WTC11 (cell line): ENCODE data around the gene COL25A1. TPM values are rescaled to one million over a fixed set of nuclear protein-coding genes. Genes with fewer than 3 reads are reported as not detected.

Source experiments
- ATAC-seq: fragments of 200-7000 bp; cut with Tn5 transposase; 2 replicates; pipeline ENCODE4 v1.10.0; 2021; ENCODE audit warnings: mild to moderate bottlenecking, moderate library complexity
- CTCF ChIA-PET: fragments of 300-600 bp; sonication (Branson Sonifier 250); formaldehyde crosslinking; loops from one replicate; lab custom pipeline; 2021; ENCODE audit warnings: antibody characterized with exemption; lab: Charles Lee
- POLR2A ChIA-PET: fragments of 350-600 bp; sonication (Branson Sonifier 250); formaldehyde crosslinking; loops from one replicate; lab custom pipeline; 2021; ENCODE audit warnings: antibody characterized with exemption; lab: Charles Lee
- DNase-seq: peaks from one replicate; pipeline ENCODE4 v3.0.0; 2021; ENCODE audit warnings: low spot score
- H3K27ac Mint-ChIP-seq: 2 replicates; pipeline ENCODE4 v1.8.0; 2021; ENCODE audit warnings: mixed read lengths
- H3K27me3 Mint-ChIP-seq: 2 replicates; pipeline ENCODE4 v1.8.0; 2021; ENCODE audit warnings: low read depth, mild to moderate bottlenecking, moderate library complexity, mixed read lengths
- H3K36me3 Mint-ChIP-seq: 2 replicates; pipeline ENCODE4 v1.8.0; 2021; ENCODE audit warnings: mixed read lengths
- H3K4me1 Mint-ChIP-seq: 2 replicates; pipeline ENCODE4 v1.8.0; 2022; ENCODE audit warnings: mixed read lengths
- H3K4me3 Mint-ChIP-seq: 2 replicates; pipeline ENCODE4 v1.8.0; 2021; ENCODE audit warnings: mild to moderate bottlenecking, moderate library complexity, mixed read lengths
- H3K9me3 Mint-ChIP-seq: 2 replicates; pipeline ENCODE4 v1.8.0; 2021; ENCODE audit warnings: mixed read lengths
- CREB1 ChIP-seq: sonication (generic); formaldehyde crosslinking; IDR thresholded peaks from 2 replicates; pipeline ENCODE4 v1.8.0; 2023; ENCODE audit warnings: mild to moderate bottlenecking, missing genetic modification reagents
- CREM ChIP-seq: sonication (generic); formaldehyde crosslinking; IDR thresholded peaks from 2 replicates; pipeline ENCODE4 v1.8.1; 2022; ENCODE audit warnings: mild to moderate bottlenecking, missing genetic modification reagents, moderate library complexity
- GABPB1 ChIP-seq: sonication (generic); formaldehyde crosslinking; IDR thresholded peaks from 2 replicates; pipeline ENCODE4 v1.8.1; 2023; ENCODE audit warnings: mild to moderate bottlenecking, missing genetic modification reagents
- IRF2 ChIP-seq: sonication (generic); formaldehyde crosslinking; IDR thresholded peaks from 2 replicates; pipeline ENCODE4 v1.8.0; 2022; ENCODE audit warnings: low read depth, missing genetic modification reagents, borderline replicate concordance
- JUN ChIP-seq: sonication (generic); formaldehyde crosslinking; IDR thresholded peaks from 2 replicates; pipeline ENCODE4 v1.8.0; 2023; ENCODE audit warnings: mild to moderate bottlenecking, missing genetic modification reagents
- KAT7 ChIP-seq: sonication (generic); formaldehyde crosslinking; IDR thresholded peaks from 2 replicates; pipeline ENCODE4 v1.8.1; 2023; ENCODE audit warnings: missing genetic modification reagents, mild to moderate bottlenecking, borderline replicate concordance
- MYBL2 ChIP-seq: sonication (generic); formaldehyde crosslinking; IDR thresholded peaks from 2 replicates; pipeline ENCODE4 v1.8.1; 2023; ENCODE audit warnings: mild to moderate bottlenecking, moderate library complexity, missing genetic modification reagents
- NFYB ChIP-seq: sonication (generic); formaldehyde crosslinking; conservative IDR thresholded peaks from 2 replicates; pipeline ENCODE4 v1.8.0; 2022; ENCODE audit warnings: low read depth, missing genetic modification reagents
- RORB ChIP-seq: fragments of 250-450 bp; sonication (Bioruptor Pico); IDR thresholded peaks from 2 replicates; pipeline ENCODE4 v1.9.0; 2021; ENCODE audit warnings: mild to moderate bottlenecking
- SP1 ChIP-seq: sonication (generic); formaldehyde crosslinking; conservative IDR thresholded peaks from 2 replicates; pipeline ENCODE4 v1.8.1; 2022; ENCODE audit warnings: missing genetic modification reagents
- TCF7 ChIP-seq: sonication (generic); formaldehyde crosslinking; IDR thresholded peaks from 2 replicates; pipeline ENCODE4 v1.8.0; 2022; ENCODE audit warnings: mild to moderate bottlenecking, low read depth, missing genetic modification reagents, moderate library complexity
- USF1 ChIP-seq: sonication (generic); formaldehyde crosslinking; IDR thresholded peaks from 2 replicates; pipeline ENCODE4 v1.8.0; 2022; ENCODE audit warnings: mild to moderate bottlenecking, missing genetic modification reagents
- ZNF121 ChIP-seq: sonication (generic); formaldehyde crosslinking; IDR thresholded peaks from 2 replicates; pipeline ENCODE4 v1.8.0; 2023; ENCODE audit warnings: missing genetic modification reagents
- ZNF263 ChIP-seq: sonication (generic); formaldehyde crosslinking; IDR thresholded peaks from 2 replicates; pipeline ENCODE4 v1.8.1; 2022; ENCODE audit warnings: low read depth, mild to moderate bottlenecking, moderate library complexity, missing genetic modification reagents
- total RNA-seq: library from RNA; stranded (reverse); gene quantifications from 3 replicates; pipeline ENCODE4 v1.2.3, GENCODE V29; 2021
- TF ChIP-seq, protein P1 (sequence below): fragments of 250-450 bp; sonication (Bioruptor Pico); conservative IDR thresholded peaks from 2 replicates; pipeline ENCODE4 v1.9.0; 2021; ENCODE audit warnings: mild to moderate bottlenecking
- TF ChIP-seq, protein P2 (sequence below): fragments of 250-450 bp; sonication (Bioruptor Pico); IDR thresholded peaks from 2 replicates; pipeline ENCODE4 v1.9.0; 2021; ENCODE audit warnings: moderate library complexity, mild to moderate bottlenecking, inconsistent platforms, borderline replicate concordance
- TF ChIP-seq, protein P3 (sequence below): sonication (generic); formaldehyde crosslinking; IDR thresholded peaks from 2 replicates; pipeline ENCODE4 v1.8.1; 2022; ENCODE audit warnings: mild to moderate bottlenecking, missing genetic modification reagents, moderate library complexity, borderline replicate concordance
- TF ChIP-seq, protein P4 (sequence below): fragments of 250-450 bp; sonication (Bioruptor Pico); IDR thresholded peaks from 2 replicates; pipeline ENCODE4 v1.9.0; 2021; ENCODE audit warnings: mild to moderate bottlenecking
- TF ChIP-seq, protein P5 (sequence below): sonication (generic); formaldehyde crosslinking; IDR thresholded peaks from 2 replicates; pipeline ENCODE4 v1.8.0; 2022; ENCODE audit warnings: mild to moderate bottlenecking, missing genetic modification reagents

Gene COL25A1
- total RNA-seq, 1 experiment from 2014 or later, result 6.6 TPM

GRCh38 chr4:109163493-109163892, 139.0 kb downstream of the COL25A1 start:
- 0 out of 2 replicates have a peak, but pooled peaks cover 3% of the 10 kb centered on the region for H3K9me3 Mint-ChIP-seq
- ChIA-PET CTCF (interaction anchor here (0.7 to 1.1 kb wide), 3 partner anchors 16 to 130 kb away, joined by 3 to 5 read pairs (median 3); no protein-coding TSS in a partner anchor), POLR2A (no interaction called here)
- no peak overlapping the region for H3K4me3 Mint-ChIP-seq
- H3K27me3 Mint-ChIP-seq, result no peaks in the 10 kb centered on the region
- peaks cover 17% of the 10 kb centered on the region for H3K4me1 Mint-ChIP-seq
- ATAC-seq (no peak), DNase-seq (no peak)
- H3K36me3 Mint-ChIP-seq, result no peaks in the 10 kb centered on the region
- H3K27ac Mint-ChIP-seq, result no peak overlapping the region
- TF ChIP-seq IRF2 (CRISPR knock-in tag), result no peak
- TF ChIP-seq USF1 (CRISPR knock-in tag), result no peak
- TF ChIP-seq, protein P1, sequence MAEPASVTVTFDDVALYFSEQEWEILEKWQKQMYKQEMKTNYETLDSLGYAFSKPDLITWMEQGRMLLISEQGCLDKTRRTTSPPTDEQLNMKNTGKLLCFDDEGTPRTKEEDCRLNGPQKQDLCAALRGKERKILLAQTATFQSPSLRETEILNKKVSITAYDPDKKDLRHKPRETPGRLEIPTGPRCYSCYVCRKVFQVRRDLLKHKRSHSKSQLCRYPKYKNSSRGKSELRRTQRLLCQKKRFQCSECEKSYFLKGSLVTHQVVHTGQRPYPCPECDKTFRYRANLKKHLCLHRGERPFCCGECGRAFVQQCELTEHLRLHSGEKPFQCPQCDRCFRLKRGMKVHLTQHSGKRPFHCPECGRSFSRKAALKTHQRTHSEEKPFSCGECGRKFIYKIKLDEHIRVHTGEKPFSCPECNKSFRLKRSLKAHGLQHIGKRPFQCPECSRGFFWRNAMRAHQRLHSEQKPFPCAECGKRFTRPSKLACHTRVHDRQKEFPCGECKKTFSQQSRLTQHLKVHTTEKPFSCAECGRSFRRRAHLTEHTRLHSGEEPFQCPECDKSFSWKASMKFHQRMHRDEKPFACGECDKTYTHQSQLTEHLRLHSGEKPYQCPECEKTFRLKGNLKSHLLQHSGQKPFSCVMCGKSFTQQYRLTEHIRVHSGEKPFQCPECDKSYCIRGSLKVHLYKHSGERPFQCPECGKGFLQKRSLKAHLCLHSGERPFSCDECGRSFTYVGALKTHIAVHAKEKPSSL (CRISPR knock-in tag), result no peak
- TF ChIP-seq, protein P2, sequence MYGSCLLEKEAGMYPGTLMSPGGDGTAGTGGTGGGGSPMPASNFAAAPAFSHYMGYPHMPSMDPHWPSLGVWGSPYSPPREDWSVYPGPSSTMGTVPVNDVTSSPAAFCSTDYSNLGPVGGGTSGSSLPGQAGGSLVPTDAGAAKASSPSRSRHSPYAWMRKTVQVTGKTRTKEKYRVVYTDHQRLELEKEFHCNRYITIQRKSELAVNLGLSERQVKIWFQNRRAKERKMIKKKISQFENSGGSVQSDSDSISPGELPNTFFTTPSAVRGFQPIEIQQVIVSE, result no peak

GRCh38 chr4:109162759-109163158, 139.7 kb downstream of the COL25A1 start:
- Mint-ChIP-seq H3K4me3 (no peak overlapping the region), H3K9me3 (0 out of 2 replicates have a peak, but pooled peaks cover 3% of the 10 kb centered on the region), H3K27ac (peak overlapping the region; percentile 21; the same call in 1 of the 2 replicates), H3K27me3 (no peaks in the 10 kb centered on the region), H3K4me1 (peaks cover 17% of the 10 kb centered on the region), H3K36me3 (no peaks in the 10 kb centered on the region)
- ATAC-seq, result peak; percentile 77
- ChIA-PET POLR2A (no interaction called here), CTCF (interaction anchor here (0.7 to 1.1 kb wide), 4 partner anchors 15 to 131 kb away, joined by 3 to 5 read pairs (median 3); no protein-coding TSS in a partner anchor)
- TF ChIP-seq TCF7 (CRISPR knock-in tag), result no peak
- DNase-seq, result no peak

- DNase-seq (no peak), ATAC-seq (no peak)
- ChIA-PET POLR2A (no interaction called here), CTCF (no interaction called here)
- H3K27me3 Mint-ChIP-seq, result no peaks in the 10 kb centered on the region
- TF ChIP-seq CREM (CRISPR knock-in tag) (no peak), GABPB1 (no peak), SP1 (CRISPR knock-in tag) (no peak), MYBL2 (no peak), RORB (CRISPR knock-in tag) (no peak), ZNF121 (CRISPR knock-in tag) (no peak), KAT7 (no peak), USF1 (CRISPR knock-in tag) (no peak), JUN (CRISPR knock-in tag) (no peak), ZNF263 (CRISPR knock-in tag) (no peak), NFYB (CRISPR knock-in tag) (no peak), CREB1 (no peak)
- TF ChIP-seq, protein P3, sequence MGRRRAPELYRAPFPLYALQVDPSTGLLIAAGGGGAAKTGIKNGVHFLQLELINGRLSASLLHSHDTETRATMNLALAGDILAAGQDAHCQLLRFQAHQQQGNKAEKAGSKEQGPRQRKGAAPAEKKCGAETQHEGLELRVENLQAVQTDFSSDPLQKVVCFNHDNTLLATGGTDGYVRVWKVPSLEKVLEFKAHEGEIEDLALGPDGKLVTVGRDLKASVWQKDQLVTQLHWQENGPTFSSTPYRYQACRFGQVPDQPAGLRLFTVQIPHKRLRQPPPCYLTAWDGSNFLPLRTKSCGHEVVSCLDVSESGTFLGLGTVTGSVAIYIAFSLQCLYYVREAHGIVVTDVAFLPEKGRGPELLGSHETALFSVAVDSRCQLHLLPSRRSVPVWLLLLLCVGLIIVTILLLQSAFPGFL, result no peak
- TF ChIP-seq, protein P1 (CRISPR knock-in tag), result no peak
- TF ChIP-seq, protein P4, sequence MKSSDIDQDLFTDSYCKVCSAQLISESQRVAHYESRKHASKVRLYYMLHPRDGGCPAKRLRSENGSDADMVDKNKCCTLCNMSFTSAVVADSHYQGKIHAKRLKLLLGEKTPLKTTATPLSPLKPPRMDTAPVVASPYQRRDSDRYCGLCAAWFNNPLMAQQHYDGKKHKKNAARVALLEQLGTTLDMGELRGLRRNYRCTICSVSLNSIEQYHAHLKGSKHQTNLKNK (CRISPR knock-in tag), result no peak
- TF ChIP-seq, protein P5, sequence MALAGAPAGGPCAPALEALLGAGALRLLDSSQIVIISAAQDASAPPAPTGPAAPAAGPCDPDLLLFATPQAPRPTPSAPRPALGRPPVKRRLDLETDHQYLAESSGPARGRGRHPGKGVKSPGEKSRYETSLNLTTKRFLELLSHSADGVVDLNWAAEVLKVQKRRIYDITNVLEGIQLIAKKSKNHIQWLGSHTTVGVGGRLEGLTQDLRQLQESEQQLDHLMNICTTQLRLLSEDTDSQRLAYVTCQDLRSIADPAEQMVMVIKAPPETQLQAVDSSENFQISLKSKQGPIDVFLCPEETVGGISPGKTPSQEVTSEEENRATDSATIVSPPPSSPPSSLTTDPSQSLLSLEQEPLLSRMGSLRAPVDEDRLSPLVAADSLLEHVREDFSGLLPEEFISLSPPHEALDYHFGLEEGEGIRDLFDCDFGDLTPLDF (CRISPR knock-in tag), result no peak
- H3K4me1 Mint-ChIP-seq, result peaks cover 17% of the 10 kb centered on the region
- H3K9me3 Mint-ChIP-seq, result 0 out of 2 replicates have a peak, but pooled peaks cover 3% of the 10 kb centered on the region
- no peaks in the 10 kb centered on the region for H3K36me3 Mint-ChIP-seq
- no peak overlapping the region for H3K4me3 Mint-ChIP-seq
- no peak overlapping the region for H3K27ac Mint-ChIP-seq
Measured at GRCh38 chr4:109160494-109160893, 142.0 kb downstream of the COL25A1 start.
